Cardiac septum (tissue), 1 donor: ENCODE results near the gene SHISAL1. TPM values are rescaled to one million over a fixed set of nuclear protein-coding genes. Genes with fewer than 3 reads are reported as not detected.

Source experiments
- DNase-seq: peaks from one replicate; pipeline ENCODE4 v3.0.0-alpha.2; 2020; ENCODE audit warnings: low spot score
- intact Hi-C: fragments of 100-400 bp; cut with DNase I; formaldehyde crosslinking; loops from one replicate; pipeline ENCODE4 v1.14.0; 2022
- total RNA-seq: library from RNA; stranded (reverse); fragmentation: NEBNext Ultra II Directional; extraction: Animal tissue kit (Norgen Biotek cat#: 25700); gene quantifications from one replicate; pipeline ENCODE4 v1.2.1, GENCODE V29; 2021
- donor health status: DM: no; HTN: no; CAD: no.

Gene SHISAL1
- total RNA-seq, 1 donor from 2014 or later, result 0.70 TPM

DNA sequence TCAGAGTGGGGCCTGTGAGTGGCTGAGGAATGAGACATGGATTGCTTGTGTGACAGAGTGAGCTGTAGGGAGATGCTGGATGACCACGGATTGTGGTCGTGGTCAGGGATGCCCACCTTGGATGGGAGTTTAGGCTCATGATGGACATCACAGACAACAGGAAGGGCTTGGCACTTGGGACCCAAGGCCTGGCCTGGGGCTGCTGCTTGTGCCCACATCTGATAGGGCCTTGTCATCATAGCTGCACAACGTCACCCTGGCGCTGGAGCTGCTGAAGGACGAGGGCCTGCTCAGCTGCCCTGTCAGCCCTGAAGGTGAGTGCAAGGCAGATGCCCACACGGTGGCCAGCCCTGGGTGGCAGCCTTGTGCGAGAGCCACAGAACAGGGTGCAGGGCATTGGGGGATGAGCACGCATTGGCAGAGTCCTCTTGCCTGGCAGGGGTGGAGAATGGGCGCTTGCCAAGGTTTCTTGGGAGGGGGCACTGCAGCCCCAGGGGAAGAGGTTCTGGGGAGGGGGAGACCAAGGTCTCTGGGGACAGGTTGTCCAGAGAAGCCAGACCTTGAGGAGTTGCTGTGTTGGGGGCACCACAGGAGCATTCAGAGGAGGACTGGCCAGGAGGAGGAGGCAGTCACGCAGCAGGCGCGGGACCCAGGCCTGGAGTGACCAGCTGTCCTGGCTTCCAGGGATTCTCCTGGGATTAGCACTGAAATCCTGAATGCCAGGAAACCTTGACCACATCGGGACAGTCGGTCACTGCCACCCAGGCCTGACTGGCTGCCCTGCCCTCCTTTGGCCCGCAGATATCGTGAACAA lies 107.0 kb downstream of the SHISAL1 start:
- intact Hi-C loops, result no loop called here
- DNase-seq, result no peak

DNA sequence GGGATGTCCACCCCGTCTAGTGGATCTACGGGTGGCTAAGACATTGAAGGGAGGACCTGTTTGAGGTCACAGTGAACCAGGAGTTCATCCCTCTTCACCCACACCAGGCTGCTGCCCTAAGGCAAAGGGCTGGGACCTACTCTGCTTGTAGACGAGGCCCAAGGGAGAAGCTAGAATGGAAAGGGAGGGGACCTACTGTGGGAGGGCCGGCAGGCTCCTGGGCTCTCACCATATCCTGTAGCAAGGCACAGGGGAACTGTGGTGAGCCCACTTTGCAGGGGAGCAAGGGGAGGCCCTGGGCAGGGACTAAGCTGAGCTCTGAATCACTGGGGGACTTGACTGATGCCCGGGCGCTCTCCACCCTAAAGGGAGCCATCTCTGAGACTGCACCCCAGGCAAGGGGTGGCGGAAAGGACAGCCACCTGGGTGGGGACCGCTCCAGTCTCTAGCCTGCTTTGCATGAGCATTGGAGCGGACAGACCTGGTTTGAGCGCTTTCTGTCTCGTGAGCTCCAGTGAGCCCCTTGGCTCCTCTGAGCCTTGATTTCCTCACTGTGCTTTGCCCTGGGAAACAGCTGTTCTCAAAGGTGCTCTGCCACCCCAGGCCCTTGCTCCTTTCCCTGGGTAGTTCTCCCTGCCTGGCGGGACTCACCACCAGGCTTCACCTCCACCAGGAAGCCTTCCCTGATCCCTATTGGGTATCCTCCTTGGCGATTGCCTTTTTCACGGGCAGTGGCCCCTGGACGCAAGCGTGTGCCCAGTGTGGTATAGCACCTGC lies 107.8 kb downstream of the SHISAL1 start:
- intact Hi-C loops, result no loop called here
- peak; percentile 47 for DNase-seq

DNA sequence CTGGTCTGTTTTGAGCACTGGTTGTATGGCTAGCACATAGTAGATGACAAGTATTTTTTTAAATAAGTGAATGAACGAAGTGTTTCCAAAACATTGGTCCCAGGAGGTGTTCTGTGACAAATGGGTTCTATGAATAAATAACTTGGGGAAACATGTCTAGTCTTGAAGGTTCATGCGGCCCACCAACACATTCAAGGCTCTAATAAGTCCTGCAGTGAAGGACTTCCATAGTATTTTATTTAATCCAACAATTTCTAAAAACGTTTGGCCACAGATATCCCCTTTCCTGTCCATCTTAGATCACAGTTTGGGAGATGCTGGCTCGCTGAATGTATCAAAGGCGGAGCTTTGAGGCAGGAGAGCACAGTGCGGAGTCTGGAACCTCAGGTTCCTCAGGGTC lies 109.5 kb downstream of the SHISAL1 start:
- intact Hi-C loops, result no loop called here
- no peak for DNase-seq

DNA sequence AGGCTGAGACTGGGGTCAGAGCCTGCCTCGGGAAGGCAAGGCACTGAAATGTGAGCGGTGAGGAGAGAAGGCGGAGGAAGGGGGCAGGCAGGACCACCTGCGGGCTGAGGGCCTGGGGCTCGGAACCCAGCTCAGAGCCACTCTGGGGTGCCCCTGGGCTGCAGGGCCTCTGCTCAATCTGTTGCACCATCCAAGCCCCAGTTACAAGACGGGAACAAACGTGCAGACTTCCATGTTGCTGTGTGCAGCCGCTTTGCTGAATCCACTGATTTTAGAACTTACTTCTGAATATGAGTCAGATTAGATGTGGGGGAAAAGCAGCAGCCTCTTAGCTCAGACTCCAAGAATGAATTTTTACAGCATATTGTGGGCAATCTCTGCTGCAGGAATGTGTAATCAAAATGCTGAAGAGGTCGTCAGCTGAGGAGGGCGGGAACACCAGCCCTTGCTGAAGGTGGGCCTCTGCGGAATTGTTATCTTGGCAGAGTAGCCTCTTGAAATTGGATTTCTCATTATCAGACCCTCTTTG lies 110.4 kb downstream of the SHISAL1 start:
- DNase-seq, result no peak
- intact Hi-C loops, result no loop called here

DNA sequence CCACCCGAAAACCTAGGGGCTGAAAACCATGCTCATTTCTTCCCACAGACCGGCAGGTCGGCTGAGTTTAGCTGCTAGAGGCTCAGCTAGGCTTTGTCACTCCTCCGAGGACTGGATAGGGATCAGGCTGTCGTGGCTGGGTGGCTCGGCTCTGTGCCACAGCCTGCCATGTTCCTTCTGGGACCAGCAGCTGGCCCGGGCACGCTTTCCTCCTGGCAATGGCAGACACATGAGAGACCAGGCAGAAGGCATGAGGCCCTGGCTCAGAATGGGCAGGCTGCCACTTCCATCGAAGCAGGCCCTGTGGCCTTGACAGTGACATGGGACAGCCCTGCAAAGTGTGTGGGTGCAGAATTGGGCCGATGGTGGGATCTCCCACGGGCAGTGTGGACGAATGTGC lies 111.1 kb downstream of the SHISAL1 start:
- intact Hi-C loops, result no loop called here
- peak; percentile 77 for DNase-seq

DNA sequence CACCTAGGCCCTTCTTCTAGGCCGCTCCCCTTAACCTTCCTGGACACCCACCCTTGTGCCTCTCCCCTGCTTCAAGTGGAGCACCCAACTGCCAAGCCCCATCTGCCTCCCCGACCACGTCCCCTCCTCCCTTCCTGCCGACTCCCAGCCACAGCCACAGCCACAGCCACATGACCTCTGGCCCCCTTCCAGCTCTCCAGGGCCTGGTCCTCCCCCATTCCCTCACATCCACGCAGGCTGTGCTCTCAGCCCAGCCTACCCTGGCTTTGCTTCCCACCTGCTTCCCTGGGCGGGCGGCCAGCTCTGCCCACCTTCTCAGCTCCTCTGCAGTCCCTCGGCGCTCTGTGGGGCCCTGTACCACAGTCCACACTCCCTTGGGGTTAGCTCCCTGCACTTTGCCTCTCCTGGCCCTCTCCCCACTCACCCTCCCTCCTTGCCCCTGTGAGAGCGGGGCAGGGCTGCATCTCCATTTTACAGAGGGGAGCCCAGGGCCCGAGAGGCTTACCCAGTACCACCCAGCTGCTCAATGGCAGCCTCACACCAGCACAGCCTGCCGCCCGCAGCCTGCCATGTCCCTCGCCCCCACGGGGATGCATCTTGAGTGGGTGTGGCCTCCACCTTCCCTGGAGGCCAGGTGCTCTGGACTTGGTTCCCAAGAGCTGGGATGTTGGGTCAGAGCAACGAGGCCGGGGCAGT lies 111.7 kb downstream of the SHISAL1 start:
- intact Hi-C loops, result no loop called here

DNA sequence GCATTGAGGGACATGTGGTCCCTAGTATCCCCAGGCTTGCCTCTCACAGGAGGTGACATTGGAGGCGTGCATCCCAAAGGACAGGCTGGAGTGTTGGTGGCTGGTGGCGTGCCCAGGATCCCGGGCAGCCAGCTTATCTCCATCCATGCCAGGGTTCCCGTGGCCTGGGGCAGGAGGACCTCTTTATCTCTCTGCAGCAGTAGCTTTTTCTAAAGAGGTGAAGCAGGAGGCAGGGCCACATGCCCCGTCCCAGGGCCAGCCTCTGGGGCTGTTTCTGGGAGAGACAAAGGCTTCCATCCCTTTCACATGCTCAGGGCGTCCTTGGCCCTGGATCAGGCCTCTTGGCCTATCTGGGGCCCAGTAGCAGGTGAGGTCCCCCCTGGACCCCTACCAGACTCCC lies 112.3 kb downstream of the SHISAL1 start:
- intact Hi-C loops, result no loop called here
- no peak for DNase-seq

More for the DNA sequence above, 111.7 kb downstream of the SHISAL1 start:
- no peak for DNase-seq

DNA sequence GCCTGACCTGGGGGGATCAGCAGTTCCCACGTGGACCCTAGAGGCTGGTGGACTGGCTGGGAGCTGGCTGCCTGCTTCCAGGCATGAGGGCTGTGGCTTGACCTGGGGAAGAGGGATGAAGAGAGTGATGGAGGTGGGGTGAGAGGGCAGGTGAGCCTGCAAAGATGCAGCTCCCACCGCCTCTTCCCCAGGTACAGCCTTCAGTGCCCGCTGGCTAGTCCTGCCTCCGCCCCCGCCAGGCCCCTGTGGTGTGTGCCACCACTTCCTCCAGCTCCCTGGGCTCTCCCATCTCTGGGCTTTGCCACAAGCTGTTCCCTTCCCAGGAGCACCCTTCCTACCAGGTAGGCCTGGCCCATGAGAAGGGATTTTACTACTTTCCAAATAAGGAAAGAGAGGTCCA lies 112.9 kb downstream of the SHISAL1 start:
- DNase-seq, result no peak
- intact Hi-C loops, result no loop called here

DNA sequence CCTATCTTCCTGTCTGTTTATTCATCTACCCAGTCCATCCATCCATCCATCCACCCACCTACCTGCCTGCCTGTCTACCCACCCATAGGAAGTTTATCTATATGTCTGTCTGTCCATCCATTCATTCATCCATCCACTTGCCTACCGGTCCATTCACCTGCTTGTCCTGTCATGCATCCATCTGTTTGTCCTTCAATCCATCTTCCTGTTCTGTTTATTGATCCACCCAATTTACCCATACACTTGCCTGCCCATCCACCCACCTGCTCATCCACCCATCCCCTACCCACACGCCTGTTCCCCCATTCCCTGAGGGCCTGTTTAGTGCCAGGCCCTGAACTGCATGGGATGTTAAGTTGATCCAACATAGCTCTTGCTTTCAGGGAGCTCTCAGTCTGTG lies 113.6 kb downstream of the SHISAL1 start:
- intact Hi-C loops, result no loop called here
- DNase-seq, result no peak

DNA sequence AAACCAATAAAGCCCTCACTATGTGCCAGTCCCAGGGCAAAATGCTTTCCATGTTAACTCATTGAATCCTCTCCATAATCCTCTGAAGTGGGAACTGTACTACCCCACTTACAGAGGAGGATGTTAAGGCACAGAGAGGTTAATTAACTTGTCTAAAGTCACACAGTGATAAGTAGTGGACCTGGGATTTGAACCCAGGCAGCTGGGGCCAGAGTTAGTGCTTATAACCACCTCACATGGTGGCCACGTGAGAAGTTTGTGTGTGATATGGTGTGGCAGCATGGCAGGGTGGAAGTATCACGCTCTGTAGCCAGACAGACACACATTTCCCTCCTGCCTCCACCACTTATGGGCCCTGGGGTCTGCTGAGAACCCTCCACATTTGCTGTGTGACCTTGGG lies 115.5 kb downstream of the SHISAL1 start:
- DNase-seq, result no peak

DNA sequence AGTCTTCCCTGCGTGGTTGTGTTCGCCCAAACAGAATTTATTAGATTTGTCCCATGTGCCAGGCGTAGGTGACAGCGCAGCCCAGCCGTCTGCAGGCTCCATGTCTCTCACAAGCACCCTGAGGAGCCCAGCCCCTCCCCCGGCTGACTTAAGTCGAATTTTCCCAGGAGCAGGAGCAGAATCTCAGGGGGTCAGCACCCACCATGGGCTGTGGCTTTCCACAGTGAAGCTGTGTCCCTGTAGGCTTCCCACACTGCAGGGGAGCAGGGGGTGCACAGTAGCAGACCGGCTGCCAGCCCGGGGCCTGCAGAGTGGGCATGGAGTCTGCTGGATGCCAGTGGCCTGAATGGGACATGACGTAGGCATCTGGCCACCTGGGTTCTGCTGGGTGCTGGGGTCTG lies 116.0 kb downstream of the SHISAL1 start:
- intact Hi-C loops, result no loop called here
- no peak for DNase-seq

More for the DNA sequence above, 115.5 kb downstream of the SHISAL1 start:
- intact Hi-C loops, result no loop called here

DNA sequence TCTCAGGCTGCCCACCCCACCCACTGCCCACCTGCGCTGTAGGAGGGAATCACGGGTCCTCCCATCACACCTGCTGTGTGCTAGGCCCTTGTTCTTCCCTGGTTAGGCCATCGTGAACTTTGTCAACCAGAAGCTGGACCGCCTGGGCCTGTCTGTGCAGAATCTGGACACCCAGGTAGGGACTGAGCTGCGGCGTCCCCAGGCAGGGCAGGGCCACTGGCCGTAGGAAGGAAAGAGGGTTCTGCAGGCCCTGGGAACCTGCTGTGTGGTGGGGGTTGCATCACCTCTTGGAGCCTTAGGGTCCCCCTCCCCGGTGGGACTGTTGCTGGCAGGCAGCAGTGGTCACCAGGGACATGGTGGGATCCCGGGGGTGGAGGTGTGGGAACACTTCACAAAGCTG lies 116.5 kb downstream of the SHISAL1 start:
- intact Hi-C loops, result no loop called here
- DNase-seq, result no peak

DNA sequence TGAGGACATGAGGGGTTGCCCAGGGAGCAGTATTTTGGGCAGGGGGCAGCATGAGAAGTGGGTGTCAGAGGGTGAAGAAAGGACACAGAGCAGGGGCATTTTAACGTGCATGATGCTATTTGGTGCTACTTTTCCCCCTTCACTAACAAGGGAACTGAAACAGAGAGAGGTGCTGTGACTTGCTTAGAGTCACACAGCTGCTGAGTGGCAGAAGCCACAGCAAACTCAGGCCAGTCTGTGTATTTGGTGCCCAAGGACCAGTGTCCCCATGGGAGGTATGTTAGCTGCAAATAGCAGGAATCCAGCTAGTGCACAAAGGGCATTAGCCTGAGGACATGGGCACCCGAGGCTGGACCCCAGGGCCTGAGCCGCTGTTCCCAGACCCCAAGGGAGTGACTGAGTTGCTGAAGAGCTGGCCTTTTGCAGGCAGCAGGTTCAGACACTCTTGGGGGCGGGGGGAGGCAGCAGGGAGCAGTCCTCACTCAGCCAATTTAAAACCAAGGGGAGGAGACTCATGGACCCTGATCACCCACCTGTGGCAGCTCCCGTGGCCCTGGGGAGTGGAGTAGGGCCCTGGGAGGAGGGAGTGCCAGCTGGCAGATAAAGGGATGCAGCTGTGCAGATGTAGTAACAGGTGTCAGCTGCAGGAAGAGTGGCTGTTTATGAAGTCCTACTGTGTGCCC lies 117.4 kb downstream of the SHISAL1 start:
- intact Hi-C loops, result no loop called here
- no peak for DNase-seq

DNA sequence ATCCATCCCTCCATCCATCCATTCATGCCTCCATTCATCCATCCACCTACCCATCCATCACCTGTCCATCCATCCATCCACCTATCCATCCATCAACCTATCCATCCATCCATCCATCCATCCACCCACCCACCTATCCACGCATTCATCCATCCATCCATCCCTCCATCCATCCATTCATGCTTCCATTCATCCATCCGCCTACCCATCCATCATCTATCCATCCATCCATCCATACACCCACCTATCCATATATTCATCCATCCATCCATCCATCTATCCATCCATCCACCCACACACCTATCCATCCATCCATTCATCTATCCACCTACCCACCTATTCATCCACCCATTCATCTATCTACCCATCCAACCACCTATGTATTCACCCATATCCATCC lies 118.2 kb downstream of the SHISAL1 start:
- DNase-seq, result no peak
- intact Hi-C loops, result no loop called here

Other genes with a start within 250 kb of the SHISAL1 start
- 2.1 TPM for gene PARVG, start 132.0 kb downstream of the SHISAL1 start, total RNA-seq
- 25.6 TPM for gene RTL6, start 185.3 kb upstream of the SHISAL1 start, total RNA-seq